Naive thymus-derived CD4-positive, alpha-beta T cell (primary cell): Measurements from ENCODE around the gene CCDC187. TPM values are rescaled to one million over a fixed set of nuclear protein-coding genes. Genes with fewer than 3 reads are reported as not detected.
A peak's percentile ranks its signal among the peaks of the same experiment; 100 is the strongest.

Source experiments
- ATAC-seq: fragments of 150-1000 bp; cut with Tn5 transposase; 2 replicates; pipeline ENCODE4 v1.10.0; 2021; ENCODE audit warnings: mild to moderate bottlenecking, moderate library complexity
- CTCF ChIA-PET: fragments of 350-600 bp; sonication (Branson Sonifier 250); formaldehyde crosslinking; loops from one replicate; lab custom pipeline; 2021; ENCODE audit warnings: antibody characterized with exemption; lab: Charles Lee
- POLR2A ChIA-PET: fragments of 350-600 bp; sonication (Branson Sonifier 250); formaldehyde crosslinking; loops from one replicate; lab custom pipeline; 2021; ENCODE audit warnings: antibody characterized with exemption, inconsistent platforms; lab: Charles Lee
- DNase-seq, 9 donors: peaks; one replicate each; pipeline versions ENCODE4 v3.0.0 to v3.0.0-alpha.2; 2020 to 2022; ENCODE audit warnings: mixed read lengths in 1 of 9
- H3K27ac ChIP-seq: one replicate; pipeline ENCODE4 v1.7.0; 2013; ENCODE audit warnings: mild to moderate bottlenecking, low read depth, low read length, moderate library complexity
- H3K27me3 ChIP-seq, 2 donors: one replicate each; pipeline ENCODE4 v1.7.0; 2013; ENCODE audit warnings: low read length in 2 of 2, mild to moderate bottlenecking in 2 of 2, moderate library complexity in 2 of 2; ENCODE audit not compliant: control insufficient read depth in 2 of 2, insufficient read depth in 2 of 2
- H3K36me3 ChIP-seq, 3 experiments: 1 replicate in 2 of 3; 2 replicates in 1 of 3; pipeline ENCODE4 v1.7.0; 2013; ENCODE audit warnings: low read length in 3 of 3, mild to moderate bottlenecking in 3 of 3, moderate library complexity in 1 of 3; ENCODE audit not compliant: insufficient read depth in 3 of 3, control insufficient read depth in 2 of 3
- H3K4me1 ChIP-seq, 2 donors: one replicate each; pipeline ENCODE4 v1.7.0; 2013; ENCODE audit warnings: low read length in 2 of 2, mild to moderate bottlenecking in 2 of 2, moderate library complexity in 1 of 2; ENCODE audit not compliant: control insufficient read depth in 2 of 2, insufficient read depth in 2 of 2
- H3K4me3 ChIP-seq: 2 replicates; pipeline ENCODE4 v1.7.0; 2013; ENCODE audit warnings: mild to moderate bottlenecking, low read length
- H3K9me3 ChIP-seq, 3 experiments: 1 replicate in 2 of 3; 2 replicates in 1 of 3; pipeline ENCODE4 v1.7.0; 2013; ENCODE audit warnings: low read length in 3 of 3; ENCODE audit not compliant: control insufficient read depth in 2 of 3
- H3K27ac Mint-ChIP-seq, 9 donors: one replicate each; pipeline ENCODE4 v1.8.0; 2020 to 2022; ENCODE audit warnings: mixed read lengths in 9 of 9, mild to moderate bottlenecking in 8 of 9, moderate library complexity in 5 of 9, inconsistent platforms in 2 of 9
- H3K27me3 Mint-ChIP-seq, 5 donors: one replicate each; pipeline ENCODE4 v1.8.0; 2021 to 2022; ENCODE audit warnings: mixed read lengths in 5 of 5, mild to moderate bottlenecking in 1 of 5
- H3K36me3 Mint-ChIP-seq, 5 donors: one replicate each; pipeline ENCODE4 v1.8.0; 2020 to 2022; ENCODE audit warnings: mixed read lengths in 5 of 5, mild to moderate bottlenecking in 3 of 5, inconsistent platforms in 1 of 5
- H3K4me1 Mint-ChIP-seq, 7 donors: one replicate each; pipeline ENCODE4 v1.8.0; 2020 to 2022; ENCODE audit warnings: mixed read lengths in 7 of 7, mild to moderate bottlenecking in 3 of 7, inconsistent platforms in 1 of 7
- H3K4me3 Mint-ChIP-seq, 10 donors: one replicate each; pipeline ENCODE4 v1.8.0; 2020 to 2022; ENCODE audit warnings: mild to moderate bottlenecking in 10 of 10, mixed read lengths in 10 of 10, moderate library complexity in 6 of 10, inconsistent platforms in 2 of 10
- H3K9me3 Mint-ChIP-seq, 11 donors: one replicate each; pipeline ENCODE4 v1.8.0; 2020 to 2022; ENCODE audit warnings: mixed read lengths in 11 of 11, mild to moderate bottlenecking in 4 of 11, inconsistent platforms in 1 of 11, moderate library complexity in 1 of 11
- intact Hi-C, 2 donors: fragments of 100-400 bp; cut with micrococcal nuclease; formaldehyde crosslinking; loops; one replicate each; pipeline ENCODE4 v1.15.1; 2023
- polyA plus RNA-seq, 2 donors: library from polyadenylated mRNA; unstranded; fragments of 300-500 nt; fragmentation: Illumina TruSeq; gene quantifications; one replicate each; pipeline ENCODE4 v1.2.3, GENCODE V29; 2021
- total RNA-seq, 6 experiments: library from RNA in 5 of 6; stranded (reverse) in 5 of 6; gene quantifications; 1 replicate in 5 of 6; 2 replicates in 1 of 6; pipeline ENCODE4 v1.2.3 and lab custom pipeline; 2021 to 2026

The CCDC187 gene
- total and polyA plus RNA-seq, 7 experiments from 2014 or later = 0.10 TPM; not detected in 6

GRCh38 chr9:136293476-136294077 lies 10.3 kb downstream of the CCDC187 start:
- Mint-ChIP-seq H3K4me1 (no peaks in the 10 kb centered on the region), H3K9me3 (no peaks in the 10 kb centered on the region), H3K36me3 (no peaks in the 10 kb centered on the region), H3K27ac (no peak overlapping the region), H3K27me3 (peaks cover 0 to 2% (median 0%) of the 10 kb centered on the region in 5 donors), H3K4me3 (no peak overlapping the region)
- no peaks in the 10 kb centered on the region for H3K27me3 ChIP-seq
- no peaks in the 10 kb centered on the region for H3K9me3 ChIP-seq
- intact Hi-C loops = no loop called here
- POLR2A ChIA-PET = no interaction called here
- no peak for ATAC-seq
- no peaks in the 10 kb centered on the region for H3K36me3 ChIP-seq
- CTCF ChIA-PET = no interaction called here
- no peak overlapping the region for H3K4me3 ChIP-seq
- no peaks in the 10 kb centered on the region for H3K4me1 ChIP-seq
- H3K27ac ChIP-seq = no peak overlapping the region
- no peak for DNase-seq

GRCh38 chr9:136292591-136293448 lies 11.1 kb downstream of the CCDC187 start:
- no peaks in the 10 kb centered on the region for H3K27me3 ChIP-seq
- POLR2A ChIA-PET = no interaction called here
- ATAC-seq = no peak
- H3K4me3 ChIP-seq = no peak overlapping the region
- H3K27me3 Mint-ChIP-seq = no peaks in the 10 kb centered on the region
- DNase-seq = no peak
- intact Hi-C loops = no loop called here
- no peaks in the 10 kb centered on the region for H3K9me3 Mint-ChIP-seq
- H3K4me3 Mint-ChIP-seq = no peak overlapping the region
- no peaks in the 10 kb centered on the region for H3K4me1 ChIP-seq
- H3K27ac ChIP-seq = no peak overlapping the region
- H3K36me3 Mint-ChIP-seq = no peaks in the 10 kb centered on the region
- H3K27ac Mint-ChIP-seq = no peak overlapping the region
- no peaks in the 10 kb centered on the region for H3K36me3 ChIP-seq
- CTCF ChIA-PET = no interaction called here
- no peaks in the 10 kb centered on the region for H3K9me3 ChIP-seq
- no peaks in the 10 kb centered on the region for H3K4me1 Mint-ChIP-seq

- H3K9me3 ChIP-seq = no peaks in the 10 kb centered on the region
- DNase-seq (no peak), ATAC-seq (no peak)
- CTCF ChIA-PET = no interaction called here
- H3K4me3 ChIP-seq = no peak overlapping the region
- Mint-ChIP-seq H3K27ac (no peak overlapping the region), H3K9me3 (no peaks in the 10 kb centered on the region), H3K36me3 (no peaks in the 10 kb centered on the region), H3K4me1 (no peaks in the 10 kb centered on the region), H3K4me3 (no peak overlapping the region), H3K27me3 (no peaks in the 10 kb centered on the region)
- POLR2A ChIA-PET = no interaction called here
- H3K4me1 ChIP-seq = no peaks in the 10 kb centered on the region
- H3K27me3 ChIP-seq = no peaks in the 10 kb centered on the region
- H3K27ac ChIP-seq = no peak overlapping the region
- intact Hi-C loops = no loop called here
- no peaks in the 10 kb centered on the region for H3K36me3 ChIP-seq
These were observed 11.8 kb downstream of the CCDC187 start for GRCh38 chr9:136292026-136292538.

- ChIA-PET POLR2A (no interaction called here), CTCF (no interaction called here)
- H3K4me3 ChIP-seq = no peak overlapping the region
- intact Hi-C loops = no loop called here
- H3K36me3 Mint-ChIP-seq = no peaks in the 10 kb centered on the region
- H3K4me1 ChIP-seq = no peaks in the 10 kb centered on the region
- H3K27ac ChIP-seq = no peak overlapping the region
- H3K27me3 Mint-ChIP-seq = no peaks in the 10 kb centered on the region
- no peak for ATAC-seq
- H3K9me3 Mint-ChIP-seq = peaks cover 0 to 3% (median 0%) of the 10 kb centered on the region in 11 donors
- H3K36me3 ChIP-seq = no peaks in the 10 kb centered on the region
- H3K9me3 ChIP-seq = no peaks in the 10 kb centered on the region
- H3K27ac Mint-ChIP-seq = peak overlapping the region in 1 of 9 donors; percentile 67
- no peaks in the 10 kb centered on the region for H3K4me1 Mint-ChIP-seq
- H3K27me3 ChIP-seq = no peaks in the 10 kb centered on the region
- no peak overlapping the region for H3K4me3 Mint-ChIP-seq
- no peak for DNase-seq
These were observed 12.4 kb downstream of the CCDC187 start for GRCh38 chr9:136291306-136292025.

GRCh38 chr9:136290508-136291000 lies 13.3 kb downstream of the CCDC187 start:
- peaks cover 0 to 3% (median 0%) of the 10 kb centered on the region in 11 donors for H3K9me3 Mint-ChIP-seq
- no peak overlapping the region for H3K4me3 Mint-ChIP-seq
- no peaks in the 10 kb centered on the region for H3K36me3 Mint-ChIP-seq
- no peaks in the 10 kb centered on the region for H3K4me1 Mint-ChIP-seq
- H3K27me3 ChIP-seq = no peaks in the 10 kb centered on the region
- H3K27ac ChIP-seq = no peak overlapping the region
- no peaks in the 10 kb centered on the region for H3K4me1 ChIP-seq
- DNase-seq (no peak), ATAC-seq (no peak)
- H3K27me3 Mint-ChIP-seq = no peaks in the 10 kb centered on the region
- H3K36me3 ChIP-seq = no peaks in the 10 kb centered on the region
- H3K27ac Mint-ChIP-seq = no peak overlapping the region
- H3K4me3 ChIP-seq = no peak overlapping the region
- ChIA-PET POLR2A (no interaction called here), CTCF (interaction anchor here (0.9 kb wide), 1 partner anchor 11 kb away, joined by 3 read pairs; no protein-coding TSS in a partner anchor)
- no peaks in the 10 kb centered on the region for H3K9me3 ChIP-seq
- intact Hi-C loops = no loop called here

GRCh38 chr9:136289651-136290507 lies 14.0 kb downstream of the CCDC187 start:
- no peaks in the 10 kb centered on the region for H3K36me3 Mint-ChIP-seq
- H3K36me3 ChIP-seq = no peaks in the 10 kb centered on the region
- CTCF ChIA-PET = interaction anchor here (0.9 kb wide), 1 partner anchor 11 kb away, joined by 3 read pairs; no protein-coding TSS in a partner anchor
- H3K27me3 Mint-ChIP-seq = no peaks in the 10 kb centered on the region
- no peaks in the 10 kb centered on the region for H3K4me1 ChIP-seq
- intact Hi-C loops = no loop called here
- ATAC-seq (no peak), DNase-seq (no peak)
- no peaks in the 10 kb centered on the region for H3K9me3 ChIP-seq
- H3K4me1 Mint-ChIP-seq = no peaks in the 10 kb centered on the region
- H3K27ac ChIP-seq = no peak overlapping the region
- H3K9me3 Mint-ChIP-seq = peaks cover 0 to 3% (median 0%) of the 10 kb centered on the region in 11 donors
- H3K4me3 Mint-ChIP-seq = no peak overlapping the region
- H3K4me3 ChIP-seq = no peak overlapping the region
- H3K27ac Mint-ChIP-seq = peak overlapping the region in 1 of 9 donors; percentile 20
- POLR2A ChIA-PET = no interaction called here
- no peaks in the 10 kb centered on the region for H3K27me3 ChIP-seq
